ENCODE data around the gene KRT77.

DNA sequence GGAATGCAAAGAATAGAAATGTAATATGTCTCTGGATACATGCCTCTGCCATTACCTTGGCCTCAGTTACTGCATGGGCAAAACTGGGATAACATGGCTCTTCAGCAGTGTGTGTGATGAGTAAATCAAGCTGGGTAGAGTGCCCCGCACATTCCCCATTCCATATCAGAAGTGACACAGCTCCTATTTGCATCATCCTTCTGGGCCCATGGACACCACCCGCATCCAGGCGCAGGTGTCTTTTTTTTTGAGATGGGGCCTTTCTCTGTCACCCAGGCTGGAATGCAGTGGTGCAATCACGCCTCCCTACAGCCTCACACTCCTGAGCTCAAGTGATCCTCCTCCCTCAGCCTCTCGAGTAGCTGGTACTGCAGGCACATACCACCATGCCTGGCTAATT is 42.2 kb upstream of the KRT77 start:
- TF ChIP-seq, protein P1, sequence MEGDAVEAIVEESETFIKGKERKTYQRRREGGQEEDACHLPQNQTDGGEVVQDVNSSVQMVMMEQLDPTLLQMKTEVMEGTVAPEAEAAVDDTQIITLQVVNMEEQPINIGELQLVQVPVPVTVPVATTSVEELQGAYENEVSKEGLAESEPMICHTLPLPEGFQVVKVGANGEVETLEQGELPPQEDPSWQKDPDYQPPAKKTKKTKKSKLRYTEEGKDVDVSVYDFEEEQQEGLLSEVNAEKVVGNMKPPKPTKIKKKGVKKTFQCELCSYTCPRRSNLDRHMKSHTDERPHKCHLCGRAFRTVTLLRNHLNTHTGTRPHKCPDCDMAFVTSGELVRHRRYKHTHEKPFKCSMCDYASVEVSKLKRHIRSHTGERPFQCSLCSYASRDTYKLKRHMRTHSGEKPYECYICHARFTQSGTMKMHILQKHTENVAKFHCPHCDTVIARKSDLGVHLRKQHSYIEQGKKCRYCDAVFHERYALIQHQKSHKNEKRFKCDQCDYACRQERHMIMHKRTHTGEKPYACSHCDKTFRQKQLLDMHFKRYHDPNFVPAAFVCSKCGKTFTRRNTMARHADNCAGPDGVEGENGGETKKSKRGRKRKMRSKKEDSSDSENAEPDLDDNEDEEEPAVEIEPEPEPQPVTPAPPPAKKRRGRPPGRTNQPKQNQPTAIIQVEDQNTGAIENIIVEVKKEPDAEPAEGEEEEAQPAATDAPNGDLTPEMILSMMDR (IDR thresholded peaks at IDR 0.05; ENCODE audit: poor library complexity, severe bottlenecking): no peak
- TF ChIP-seq EP300 (conservative IDR thresholded peaks at IDR 0.05; ENCODE audit: poor library complexity, severe bottlenecking): no peak
- no peak for TF ChIP-seq RAD21 (conservative IDR thresholded peaks at IDR 0.05)
- no peak for TF ChIP-seq SMC3 (conservative IDR thresholded peaks at IDR 0.05; ENCODE audit: poor library complexity)
- no peak for TF ChIP-seq TAF1 (IDR thresholded peaks at IDR 0.05; ENCODE audit: low read depth)
- no peak for TF ChIP-seq EZH2 (IDR thresholded peaks at IDR 0.05; ENCODE audit: borderline replicate concordance, insufficient read depth, low read length, poor library complexity, severe bottlenecking)
- no peak for TF ChIP-seq MXI1 (conservative IDR thresholded peaks at IDR 0.05; ENCODE audit: poor library complexity, severe bottlenecking)

All from neural cell (in vitro differentiated cells).